ENCODE results near the gene MGAM2.

The MGAM2 gene

DNA sequence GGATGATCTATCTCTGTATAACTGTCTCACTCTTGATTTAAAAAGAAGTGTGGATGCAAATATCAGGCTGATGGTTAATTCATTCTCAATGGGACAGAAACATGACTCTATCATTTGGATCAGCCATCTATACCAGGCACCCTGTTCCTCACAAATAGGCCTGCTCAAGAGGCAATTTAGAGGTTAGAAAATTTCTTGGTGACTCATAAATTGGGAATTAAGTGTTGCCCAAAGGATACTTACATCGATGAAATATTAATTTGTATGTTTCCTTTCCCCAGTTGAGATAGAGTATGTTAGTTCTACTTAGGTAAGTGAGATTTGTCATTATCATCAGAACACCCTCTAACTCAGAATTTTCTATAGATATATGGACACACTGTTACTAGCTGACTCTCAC is 88.7 kb downstream of the MGAM2 start:
- Histone ChIP-seq H3K4me1 (no peaks in the 10 kb centered on the region), H3K27me3 (no peaks in the 10 kb centered on the region), H3K4me3 (ENCODE audit: low read depth, low read length) (no peak overlapping the region), H3K36me3 (no peaks in the 10 kb centered on the region), H3K9me3 (no peaks in the 10 kb centered on the region)
- no peak for DNase-seq
- TF ChIP-seq, protein P1, sequence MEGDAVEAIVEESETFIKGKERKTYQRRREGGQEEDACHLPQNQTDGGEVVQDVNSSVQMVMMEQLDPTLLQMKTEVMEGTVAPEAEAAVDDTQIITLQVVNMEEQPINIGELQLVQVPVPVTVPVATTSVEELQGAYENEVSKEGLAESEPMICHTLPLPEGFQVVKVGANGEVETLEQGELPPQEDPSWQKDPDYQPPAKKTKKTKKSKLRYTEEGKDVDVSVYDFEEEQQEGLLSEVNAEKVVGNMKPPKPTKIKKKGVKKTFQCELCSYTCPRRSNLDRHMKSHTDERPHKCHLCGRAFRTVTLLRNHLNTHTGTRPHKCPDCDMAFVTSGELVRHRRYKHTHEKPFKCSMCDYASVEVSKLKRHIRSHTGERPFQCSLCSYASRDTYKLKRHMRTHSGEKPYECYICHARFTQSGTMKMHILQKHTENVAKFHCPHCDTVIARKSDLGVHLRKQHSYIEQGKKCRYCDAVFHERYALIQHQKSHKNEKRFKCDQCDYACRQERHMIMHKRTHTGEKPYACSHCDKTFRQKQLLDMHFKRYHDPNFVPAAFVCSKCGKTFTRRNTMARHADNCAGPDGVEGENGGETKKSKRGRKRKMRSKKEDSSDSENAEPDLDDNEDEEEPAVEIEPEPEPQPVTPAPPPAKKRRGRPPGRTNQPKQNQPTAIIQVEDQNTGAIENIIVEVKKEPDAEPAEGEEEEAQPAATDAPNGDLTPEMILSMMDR (IDR thresholded peaks at IDR 0.05; ENCODE audit: low read depth, low read length), result no peak

DNA sequence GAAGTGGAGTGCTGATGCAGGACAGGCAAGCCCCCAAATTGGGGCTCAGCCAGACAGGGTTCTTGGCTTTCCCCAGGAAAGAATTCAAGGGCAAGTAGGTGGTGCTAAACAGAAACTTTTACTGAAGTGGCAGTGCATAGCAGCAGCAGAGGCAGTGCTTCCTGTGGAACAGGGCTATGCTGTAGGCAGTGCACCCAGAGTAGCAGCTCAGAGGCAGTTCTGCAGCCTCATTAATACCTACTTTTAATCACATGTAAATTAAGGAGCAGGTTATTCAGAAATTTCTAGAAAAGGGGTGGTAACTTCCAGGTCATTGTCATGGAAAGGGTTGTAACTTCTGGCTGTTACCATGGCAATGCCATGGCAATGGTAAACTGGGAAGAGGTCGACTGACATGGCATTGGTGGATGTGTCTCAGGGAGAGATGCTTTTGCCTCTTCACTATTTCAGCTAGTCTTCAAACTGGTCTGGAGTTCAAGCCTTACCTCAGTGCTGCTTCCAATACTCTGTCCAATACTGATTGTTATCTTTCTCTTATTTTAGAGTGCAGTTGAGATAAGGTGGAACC is 117.1 kb downstream of the MGAM2 start:
- Histone ChIP-seq H3K36me3 (no peaks in the 10 kb centered on the region), H3K9me3 (no peaks in the 10 kb centered on the region), H3K27me3 (no peaks in the 10 kb centered on the region), H3K4me3 (ENCODE audit: low read depth, low read length) (no peak overlapping the region), H3K4me1 (no peaks in the 10 kb centered on the region)
- TF ChIP-seq, protein P1 (IDR thresholded peaks at IDR 0.05; ENCODE audit: low read depth, low read length), result no peak
- DNase-seq, result no peak

DNA sequence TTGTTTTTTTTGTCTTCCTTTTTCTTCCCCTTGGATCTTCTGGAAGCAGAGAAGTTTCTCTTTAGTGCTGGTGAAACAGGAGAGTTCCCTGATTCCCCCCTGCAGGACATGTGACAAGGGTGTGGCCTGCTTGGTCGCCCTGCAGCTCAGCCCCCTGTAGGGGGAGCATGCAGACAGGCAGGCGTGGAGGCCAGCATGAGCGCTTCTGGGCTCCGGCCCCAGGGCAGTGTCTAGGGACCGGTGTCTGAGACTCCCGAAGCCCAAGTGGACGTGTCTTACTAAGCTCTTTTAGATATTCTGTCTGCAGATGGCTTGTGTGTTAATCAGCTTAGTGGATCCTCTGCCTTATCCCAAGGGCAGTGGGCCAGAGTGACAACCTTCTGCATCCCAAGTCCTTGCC is 120.2 kb downstream of the MGAM2 start:
- H3K4me1 ChIP-seq, result no peaks in the 10 kb centered on the region
- H3K27me3 ChIP-seq, result no peaks in the 10 kb centered on the region
- DNase-seq, result peak; percentile 43
- H3K9me3 ChIP-seq, result no peaks in the 10 kb centered on the region
- TF ChIP-seq, protein P1 (IDR thresholded peaks at IDR 0.05; ENCODE audit: low read depth, low read length), result peak; percentile 14; the same call in 1 of the 2 replicates
- H3K4me3 ChIP-seq (ENCODE audit: low read depth, low read length), result no peak overlapping the region
- H3K36me3 ChIP-seq, result no peaks in the 10 kb centered on the region

DNA sequence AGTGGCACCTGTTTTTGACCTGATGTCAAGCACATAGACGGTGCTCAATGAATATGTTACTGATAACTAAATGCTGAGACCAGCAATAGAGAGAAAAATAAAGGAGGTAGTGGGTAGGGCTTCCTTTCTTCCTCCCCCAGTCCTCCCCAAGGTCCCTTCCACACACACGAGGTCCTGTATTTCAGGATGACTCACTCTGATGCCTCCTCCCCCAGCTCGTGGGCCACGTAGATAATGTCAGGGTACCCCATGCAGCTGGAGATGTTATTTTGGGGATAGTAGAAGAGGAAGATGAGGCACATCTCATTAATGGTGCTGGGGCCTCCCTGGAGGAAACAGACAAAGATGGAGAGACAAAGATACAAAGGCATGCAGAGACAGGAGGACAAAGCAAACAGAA is 129.0 kb downstream of the MGAM2 start:
- Histone ChIP-seq H3K4me1 (no peaks in the 10 kb centered on the region), H3K4me3 (ENCODE audit: low read depth, low read length) (no peak overlapping the region), H3K27me3 (no peaks in the 10 kb centered on the region), H3K36me3 (no peaks in the 10 kb centered on the region), H3K9me3 (no peaks in the 10 kb centered on the region)
- DNase-seq, result no peak
- TF ChIP-seq, protein P1 (IDR thresholded peaks at IDR 0.05; ENCODE audit: low read depth, low read length), result no peak

DNA sequence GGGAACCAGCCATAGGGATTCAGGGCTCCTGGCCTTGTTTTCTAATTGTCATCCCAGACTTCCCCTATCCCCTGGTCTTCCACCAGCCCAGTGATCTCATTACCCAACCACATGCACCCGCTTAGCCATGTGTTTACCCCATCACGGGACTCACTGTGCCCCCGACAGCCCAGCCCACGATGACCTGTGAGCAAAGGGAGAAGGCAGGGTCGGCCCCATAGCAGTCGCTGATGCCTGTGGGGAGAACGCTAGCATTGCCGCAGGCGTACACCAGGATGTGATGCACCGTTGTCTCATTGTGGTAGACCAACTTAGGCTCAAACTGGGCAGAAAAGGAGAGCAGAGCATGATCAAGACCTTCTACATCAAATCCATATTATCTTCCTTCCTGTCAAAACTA is 132.3 kb downstream of the MGAM2 start:
- DNase-seq, result no peak
- Histone ChIP-seq H3K4me3 (ENCODE audit: low read depth, low read length) (no peak overlapping the region), H3K4me1 (no peaks in the 10 kb centered on the region), H3K36me3 (no peaks in the 10 kb centered on the region), H3K27me3 (no peaks in the 10 kb centered on the region), H3K9me3 (no peaks in the 10 kb centered on the region)
- TF ChIP-seq, protein P1 (IDR thresholded peaks at IDR 0.05; ENCODE audit: low read depth, low read length), result no peak

DNA sequence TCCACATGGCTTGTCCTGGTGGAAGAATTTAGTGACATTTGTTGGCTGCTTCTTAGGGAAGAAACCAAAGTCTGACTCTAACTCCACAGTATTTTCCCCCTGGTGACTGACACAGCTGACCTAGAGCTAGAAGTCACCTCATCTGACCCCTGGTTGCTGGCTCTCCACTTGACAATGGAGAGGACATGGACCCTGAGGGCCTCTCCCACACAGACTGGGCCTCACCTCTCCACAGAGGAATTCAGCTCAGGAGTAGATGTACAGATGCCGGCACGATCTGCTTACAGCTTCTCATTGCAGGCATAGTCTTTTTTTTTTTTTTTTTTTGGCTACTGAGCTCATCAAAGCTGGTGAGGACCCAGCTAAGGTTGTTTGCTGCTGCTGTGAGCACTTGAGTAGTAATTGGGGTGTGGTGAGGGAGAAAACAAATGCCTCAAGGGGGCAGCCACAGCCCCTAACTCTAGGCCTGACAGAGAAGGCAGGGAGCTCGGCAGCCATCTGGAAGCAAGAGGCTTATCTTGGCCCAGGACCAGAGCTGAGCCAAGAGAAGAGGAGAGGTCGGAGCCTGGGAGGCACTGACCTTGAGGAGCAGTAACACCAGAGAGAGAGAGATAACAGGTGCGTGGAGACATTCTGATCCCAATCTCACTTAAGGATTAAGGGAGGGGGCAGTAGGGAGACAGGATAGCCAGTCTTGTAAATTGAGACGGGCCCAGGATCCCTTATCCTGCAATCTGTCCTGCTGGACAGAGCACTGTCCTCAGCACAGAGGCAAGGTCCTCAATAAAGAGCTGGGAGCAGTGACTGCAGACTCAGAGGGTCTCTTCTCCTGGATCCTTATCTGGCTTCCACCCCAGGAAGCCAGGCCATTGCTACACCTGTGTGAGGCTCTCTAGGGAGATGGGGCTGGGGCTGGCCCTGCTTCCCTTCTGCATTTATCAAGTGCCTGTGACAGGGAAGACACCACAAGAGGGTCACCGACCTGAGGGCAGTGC is 136.9 kb downstream of the MGAM2 start:
- Histone ChIP-seq H3K27me3 (no peaks in the 10 kb centered on the region), H3K4me3 (ENCODE audit: low read depth, low read length) (no peak overlapping the region), H3K36me3 (no peaks in the 10 kb centered on the region), H3K9me3 (no peaks in the 10 kb centered on the region), H3K4me1 (no peaks in the 10 kb centered on the region)
- TF ChIP-seq, protein P1 (IDR thresholded peaks at IDR 0.05; ENCODE audit: low read depth, low read length), result no peak
- DNase-seq, result no peak
